Measurements from ENCODE around the gene GAS2L1.
A peak's percentile ranks its signal among the peaks of the same experiment; 100 is the strongest.

The GAS2L1 gene

GRCh38 chr22:29306175-29306834, at the start of gene GAS2L1:
Gene GAS2L1, plus strand, starts transcription at chr22:29306650. Its CDS starts 1,456 bp downstream, at chr22:29308106.
- no peak for DNase-seq (ENCODE audit: low read depth in 1 of 2, low spot score in 1 of 2)

GRCh38 chr22:29257751-29258181, 48.7 kb upstream of the GAS2L1 start:
- no peak for DNase-seq (ENCODE audit: low read depth in 1 of 2, low spot score in 1 of 2)

GRCh38 chr22:29258407-29259252, 47.8 kb upstream of the GAS2L1 start:
- no peak for DNase-seq (ENCODE audit: low read depth in 1 of 2, low spot score in 1 of 2)

- DNase-seq (ENCODE audit: low read depth in 1 of 2, low spot score in 1 of 2) = no peak
Observed at GRCh38 chr22:29259253-29259899, 47.1 kb upstream of the GAS2L1 start.

- DNase-seq (ENCODE audit: low read depth in 1 of 2, low spot score in 1 of 2) = no peak
Observed at GRCh38 chr22:29260031-29260560, 46.4 kb upstream of the GAS2L1 start.

- no peak for DNase-seq (ENCODE audit: low read depth in 1 of 2, low spot score in 1 of 2)
Observed at GRCh38 chr22:29260601-29261315, 45.7 kb upstream of the GAS2L1 start.

GRCh38 chr22:29263791-29264276, 42.6 kb upstream of the GAS2L1 start:
- DNase-seq (ENCODE audit: low read depth in 1 of 2, low spot score in 1 of 2) = no peak

- no peak for DNase-seq (ENCODE audit: low read depth in 1 of 2, low spot score in 1 of 2)
Observed at GRCh38 chr22:29265305-29265704, 41.1 kb upstream of the GAS2L1 start.

GRCh38 chr22:29265929-29266328, 40.5 kb upstream of the GAS2L1 start:
- no peak for DNase-seq (ENCODE audit: low read depth in 1 of 2, low spot score in 1 of 2)

GRCh38 chr22:29266564-29267461, 39.6 kb upstream of the GAS2L1 start:
- DNase-seq (ENCODE audit: low read depth in 1 of 2, low spot score in 1 of 2) = no peak

GRCh38 chr22:29267462-29267857, 39.0 kb upstream of the GAS2L1 start:
- DNase-seq (ENCODE audit: low read depth in 1 of 2, low spot score in 1 of 2) = no peak

- DNase-seq (ENCODE audit: low read depth in 1 of 2, low spot score in 1 of 2) = peak; percentile 94 to 95
Observed at GRCh38 chr22:29267858-29268510, 38.5 kb upstream of the GAS2L1 start, which contains the start of the genes EWSR1 and RHBDD3. Gene EWSR1, plus strand, starts transcription at chr22:29268268. Its CDS starts 69 bp downstream, at chr22:29268337. Gene RHBDD3, minus strand, starts transcription at chr22:29267981. Its CDS starts 2,355 bp downstream, at chr22:29265626.

GRCh38 chr22:29268511-29269229, 37.8 kb upstream of the GAS2L1 start:
- peak in 1 of 2 donors; percentile 18 for DNase-seq (ENCODE audit: low read depth in 1 of 2, low spot score in 1 of 2)

GRCh38 chr22:29269230-29269604, 37.2 kb upstream of the GAS2L1 start:
- DNase-seq (ENCODE audit: low read depth in 1 of 2, low spot score in 1 of 2) = no peak

GRCh38 chr22:29269731-29270474, 36.5 kb upstream of the GAS2L1 start:
- DNase-seq (ENCODE audit: low read depth in 1 of 2, low spot score in 1 of 2) = no peak

GRCh38 chr22:29270475-29271271, 35.8 kb upstream of the GAS2L1 start:
- DNase-seq (ENCODE audit: low read depth in 1 of 2, low spot score in 1 of 2) = no peak

GRCh38 chr22:29272624-29273023, 33.8 kb upstream of the GAS2L1 start:
- no peak for DNase-seq (ENCODE audit: low read depth in 1 of 2, low spot score in 1 of 2)
